AG08396 (cell line): Measurements from ENCODE around the gene PATJ.

Experiments used
- DNase-seq: peaks from one replicate; pipeline ENCODE4 v3.0.0; 2012; ENCODE audit warnings: low spot score, mixed read lengths

PATJ gene

GRCh38 chr1:62045574-62045973, 303.3 kb downstream of the PATJ start:
- DNase-seq = no peak

GRCh38 chr1:62046927-62047326, 304.6 kb downstream of the PATJ start:
- no peak for DNase-seq

- DNase-seq = no peak
Measured at GRCh38 chr1:62050165-62050564, 307.9 kb downstream of the PATJ start.

GRCh38 chr1:62052946-62053345, 310.7 kb downstream of the PATJ start:
- DNase-seq = no peak

- no peak for DNase-seq
Measured at GRCh38 chr1:62054188-62054587, 311.9 kb downstream of the PATJ start.

- DNase-seq = no peak
Measured at GRCh38 chr1:62057230-62057629, 314.9 kb downstream of the PATJ start.

GRCh38 chr1:62057641-62058290, 315.5 kb downstream of the PATJ start:
- DNase-seq = no peak

- DNase-seq = no peak
Measured at GRCh38 chr1:62058956-62059355, 316.7 kb downstream of the PATJ start.

- DNase-seq = no peak
Measured at GRCh38 chr1:62062087-62062486, 319.8 kb downstream of the PATJ start.

GRCh38 chr1:62064829-62065407, 322.6 kb downstream of the PATJ start:
- no peak for DNase-seq

- DNase-seq = no peak
Measured at GRCh38 chr1:62066713-62067112, 324.4 kb downstream of the PATJ start.

- no peak for DNase-seq
Measured at GRCh38 chr1:62068416-62068843, 326.1 kb downstream of the PATJ start.

GRCh38 chr1:62068978-62069377, 326.7 kb downstream of the PATJ start:
- no peak for DNase-seq

GRCh38 chr1:62070384-62071011, 328.2 kb downstream of the PATJ start:
- DNase-seq = no peak

- no peak for DNase-seq
Measured at GRCh38 chr1:62071695-62072094, 329.4 kb downstream of the PATJ start.

GRCh38 chr1:62076286-62076685, 334.0 kb downstream of the PATJ start:
- DNase-seq = no peak

GRCh38 chr1:62077821-62078220, 335.5 kb downstream of the PATJ start:
- no peak for DNase-seq

- DNase-seq = peak; percentile 57
Measured at GRCh38 chr1:62082456-62083363, 340.4 kb downstream of the PATJ start.

- DNase-seq = no peak
Measured at GRCh38 chr1:62084310-62084890, 342.1 kb downstream of the PATJ start.

- no peak for DNase-seq
Measured at GRCh38 chr1:62088439-62088838, 346.2 kb downstream of the PATJ start.

GRCh38 chr1:62089570-62089969, 347.3 kb downstream of the PATJ start:
- no peak for DNase-seq

GRCh38 chr1:62090016-62090415, 347.7 kb downstream of the PATJ start:
- no peak for DNase-seq
